Measurements from ENCODE around the gene PDE11A. TPM values are rescaled to one million over a fixed set of nuclear protein-coding genes. Genes with fewer than 3 reads are reported as not detected.

PDE11A gene
- total RNA-seq, 1 experiment from 2014 or later: 0.13 TPM

- Histone ChIP-seq H2AK5ac (ENCODE audit: insufficient read length, low read length) (no peak overlapping the region), H3K9me3 (ENCODE audit: control insufficient read depth, low read depth, low read length) (no peaks in the 10 kb centered on the region), H3K4ac (ENCODE audit: low read depth, low read length) (no peak overlapping the region), H3K9ac (ENCODE audit: extremely low read depth, insufficient read length, low read length) (no peak overlapping the region), H3K27me3 (ENCODE audit: insufficient read depth, low read length) (no peaks in the 10 kb centered on the region), H3K14ac (ENCODE audit: insufficient read depth, low read length) (no peak overlapping the region), H3K4me2 (ENCODE audit: insufficient read depth, insufficient read length, low read length) (no peak overlapping the region), H3K4me1 (ENCODE audit: insufficient read depth, low read length) (no peaks in the 10 kb centered on the region), H3K56ac (ENCODE audit: insufficient read length, low read depth, low read length) (no peak overlapping the region), H3K23ac (ENCODE audit: insufficient read length, low read depth, low read length) (no peak overlapping the region), H3K27ac (ENCODE audit: insufficient read length, low read depth, low read length) (no peak overlapping the region), H4K8ac (replicated peaks; ENCODE audit: insufficient read length, low read depth, low read length) (no peak overlapping the region), H2BK12ac (ENCODE audit: insufficient read length, low read depth, low read length) (no peak overlapping the region), H4K91ac (ENCODE audit: insufficient read length, low read depth, low read length) (no peak overlapping the region), H2BK5ac (ENCODE audit: insufficient read length, low read length) (no peak overlapping the region), H3K79me1 (ENCODE audit: insufficient read depth, low read depth, low read length, poor library complexity, severe bottlenecking) (no peaks in the 10 kb centered on the region), H2BK120ac (ENCODE audit: low read depth, low read length, poor library complexity, severe bottlenecking) (no peak overlapping the region), H3K18ac (ENCODE audit: insufficient read length, low read depth, low read length) (no peak overlapping the region), H3T11ph (ENCODE audit: low read length) (no peak overlapping the region), H3K79me2 (ENCODE audit: insufficient read depth, low read length) (no peaks in the 10 kb centered on the region), H3K23me2 (ENCODE audit: insufficient read length, low read depth, low read length, poor library complexity, severe bottlenecking) (peaks cover 2% of the 10 kb centered on the region), H4K5ac (ENCODE audit: insufficient read length, low read depth, low read length) (no peak overlapping the region), H2BK15ac (ENCODE audit: low read depth, low read length) (no peak overlapping the region), H2BK20ac (ENCODE audit: low read depth, low read length, poor library complexity, severe bottlenecking) (no peak overlapping the region), H4K20me1 (ENCODE audit: control insufficient read depth, insufficient read depth, insufficient read length) (no peaks in the 10 kb centered on the region), H2AFZ (ENCODE audit: low read length) (no peak overlapping the region)
- Mint-ChIP-seq H3K9me3 (no peaks in the 10 kb centered on the region), H3K27me3 (ENCODE audit: low read depth) (peaks cover 40% of the 10 kb centered on the region), H3K4me1 (peaks cover 16 to 17% of the 10 kb centered on the region in 2 experiments), H3K36me3 (ENCODE audit: insufficient read depth in 1 of 3, low read depth in 3 of 3) (no peaks in the 10 kb centered on the region), H3K4me3 (no peak overlapping the region), H3K27ac (no peak overlapping the region)
- no peak for DNase-seq
- WGBS (ENCODE audit: extremely low coverage, insufficient read length, low lambda C conversion rate): no CpG with 5 or more reads among the region's 2 CpGs
- TF ChIP-seq CTCF (conservative IDR thresholded peaks at IDR 0.05): no peak
Observed at GRCh38 chr2:177765698-177766097, 306.9 kb downstream of the PDE11A start.
